Activated naive CD4-positive, alpha-beta T cell treated with anti-CD3 and anti-CD28 coated beads, Interleukin-2, amount 10 ng/mL, durations not matched to agents 7 days and 5 days (primary cell): ENCODE data around the gene ABCB11.

Source experiments
- CTCF ChIA-PET: fragments of 350-600 bp; sonication (Branson Sonifier 250); formaldehyde crosslinking; loops from one replicate; lab custom pipeline; 2021; ENCODE audit warnings: antibody characterized with exemption; lab: Charles Lee
- DNase-seq: peaks from one replicate; pipeline ENCODE4 v3.0.0-alpha.2; 2020
- H3K27ac Mint-ChIP-seq: one replicate; pipeline ENCODE4 v1.8.0; 2021; ENCODE audit warnings: mild to moderate bottlenecking, moderate library complexity, mixed read lengths
- H3K27me3 Mint-ChIP-seq: one replicate; pipeline ENCODE4 v1.8.0; 2021; ENCODE audit warnings: mild to moderate bottlenecking, mixed read lengths
- H3K36me3 Mint-ChIP-seq: one replicate; pipeline ENCODE4 v1.8.0; 2021; ENCODE audit warnings: mixed read lengths
- H3K4me1 Mint-ChIP-seq: one replicate; pipeline ENCODE4 v1.8.0; 2021; ENCODE audit warnings: mixed read lengths
- H3K4me3 Mint-ChIP-seq: one replicate; pipeline ENCODE4 v1.8.0; 2021; ENCODE audit warnings: mild to moderate bottlenecking, moderate library complexity, mixed read lengths
- H3K9me3 Mint-ChIP-seq: one replicate; pipeline ENCODE4 v1.8.0; 2021; ENCODE audit warnings: mixed read lengths

Gene ABCB11

GRCh38 chr2:169009865-169010579 is 21.1 kb downstream of the ABCB11 start:
- H3K9me3 Mint-ChIP-seq: no peaks in the 10 kb centered on the region
- CTCF ChIA-PET: interaction anchor here (0.9 kb wide), 1 partner anchor 12 kb away, joined by 3 read pairs; no protein-coding TSS in a partner anchor
- no peaks in the 10 kb centered on the region for H3K36me3 Mint-ChIP-seq
- peaks cover 11% of the 10 kb centered on the region for H3K4me1 Mint-ChIP-seq
- DNase-seq: no peak
- peaks cover under 1% of the 10 kb centered on the region for H3K27me3 Mint-ChIP-seq
- no peak overlapping the region for H3K4me3 Mint-ChIP-seq
- H3K27ac Mint-ChIP-seq: no peak overlapping the region

GRCh38 chr2:169007941-169008340 is 23.2 kb downstream of the ABCB11 start:
- H3K27me3 Mint-ChIP-seq: no peaks in the 10 kb centered on the region
- H3K9me3 Mint-ChIP-seq: no peaks in the 10 kb centered on the region
- CTCF ChIA-PET: no interaction called here
- DNase-seq: no peak
- H3K36me3 Mint-ChIP-seq: no peaks in the 10 kb centered on the region
- no peak overlapping the region for H3K4me3 Mint-ChIP-seq
- no peak overlapping the region for H3K27ac Mint-ChIP-seq
- peaks cover 11% of the 10 kb centered on the region for H3K4me1 Mint-ChIP-seq

GRCh38 chr2:169007356-169007755 is 23.8 kb downstream of the ABCB11 start:
- Mint-ChIP-seq H3K27me3 (no peaks in the 10 kb centered on the region), H3K4me3 (no peak overlapping the region), H3K4me1 (peaks cover 11% of the 10 kb centered on the region), H3K27ac (no peak overlapping the region), H3K36me3 (no peaks in the 10 kb centered on the region), H3K9me3 (no peaks in the 10 kb centered on the region)
- DNase-seq: no peak
- CTCF ChIA-PET: no interaction called here

- H3K9me3 Mint-ChIP-seq: no peaks in the 10 kb centered on the region
- H3K27me3 Mint-ChIP-seq: no peaks in the 10 kb centered on the region
- no peak overlapping the region for H3K27ac Mint-ChIP-seq
- CTCF ChIA-PET: no interaction called here
- no peak for DNase-seq
- no peaks in the 10 kb centered on the region for H3K36me3 Mint-ChIP-seq
- H3K4me3 Mint-ChIP-seq: no peak overlapping the region
- H3K4me1 Mint-ChIP-seq: peaks cover 11% of the 10 kb centered on the region
Measured at GRCh38 chr2:169006665-169007064, 24.5 kb downstream of the ABCB11 start.

GRCh38 chr2:169005994-169006393 is 25.1 kb downstream of the ABCB11 start:
- no peaks in the 10 kb centered on the region for H3K9me3 Mint-ChIP-seq
- H3K4me1 Mint-ChIP-seq: peaks cover 11% of the 10 kb centered on the region
- no peak for DNase-seq
- H3K27me3 Mint-ChIP-seq: no peaks in the 10 kb centered on the region
- H3K27ac Mint-ChIP-seq: no peak overlapping the region
- H3K4me3 Mint-ChIP-seq: no peak overlapping the region
- no peaks in the 10 kb centered on the region for H3K36me3 Mint-ChIP-seq
- CTCF ChIA-PET: no interaction called here

- Mint-ChIP-seq H3K4me1 (peaks cover 11% of the 10 kb centered on the region), H3K9me3 (no peaks in the 10 kb centered on the region), H3K27me3 (no peaks in the 10 kb centered on the region), H3K27ac (no peak overlapping the region), H3K4me3 (no peak overlapping the region), H3K36me3 (no peaks in the 10 kb centered on the region)
- DNase-seq: no peak
- CTCF ChIA-PET: interaction anchor here (1.3 kb wide), 1 partner anchor 44 kb away, joined by 3 read pairs; no protein-coding TSS in a partner anchor
Measured at GRCh38 chr2:169005080-169005598, 26.0 kb downstream of the ABCB11 start.

GRCh38 chr2:169002161-169002738 is 28.9 kb downstream of the ABCB11 start:
- DNase-seq: no peak
- Mint-ChIP-seq H3K9me3 (no peaks in the 10 kb centered on the region), H3K27me3 (no peaks in the 10 kb centered on the region), H3K27ac (no peak overlapping the region), H3K4me1 (peaks cover under 1% of the 10 kb centered on the region), H3K36me3 (no peaks in the 10 kb centered on the region), H3K4me3 (no peak overlapping the region)
- CTCF ChIA-PET: no interaction called here

GRCh38 chr2:169001116-169001815 is 29.9 kb downstream of the ABCB11 start:
- CTCF ChIA-PET: no interaction called here

GRCh38 chr2:168999668-169000213 is 31.4 kb downstream of the ABCB11 start:
- CTCF ChIA-PET: no interaction called here
- H3K27me3 Mint-ChIP-seq: no peaks in the 10 kb centered on the region
- H3K36me3 Mint-ChIP-seq: no peaks in the 10 kb centered on the region
- H3K9me3 Mint-ChIP-seq: no peaks in the 10 kb centered on the region
- H3K27ac Mint-ChIP-seq: no peak overlapping the region
- H3K4me3 Mint-ChIP-seq: no peak overlapping the region
- DNase-seq: no peak
- H3K4me1 Mint-ChIP-seq: no peaks in the 10 kb centered on the region

More at GRCh38 chr2:169001116-169001815, 29.9 kb downstream of the ABCB11 start:
- Mint-ChIP-seq H3K27me3 (no peaks in the 10 kb centered on the region), H3K4me1 (no peaks in the 10 kb centered on the region), H3K27ac (no peak overlapping the region), H3K9me3 (no peaks in the 10 kb centered on the region), H3K36me3 (no peaks in the 10 kb centered on the region), H3K4me3 (no peak overlapping the region)
- DNase-seq: no peak

GRCh38 chr2:168998609-168999211 is 32.4 kb downstream of the ABCB11 start:
- no peak overlapping the region for H3K4me3 Mint-ChIP-seq

GRCh38 chr2:168997794-168998193 is 33.3 kb downstream of the ABCB11 start:
- Mint-ChIP-seq H3K27ac (no peak overlapping the region), H3K4me1 (no peaks in the 10 kb centered on the region), H3K36me3 (no peaks in the 10 kb centered on the region), H3K27me3 (no peaks in the 10 kb centered on the region), H3K4me3 (no peak overlapping the region), H3K9me3 (no peaks in the 10 kb centered on the region)
- CTCF ChIA-PET: interaction anchor here (0.8 kb wide), 1 partner anchor 12 kb away, joined by 3 read pairs; no protein-coding TSS in a partner anchor
- DNase-seq: no peak

More at GRCh38 chr2:168998609-168999211, 32.4 kb downstream of the ABCB11 start:
- CTCF ChIA-PET: interaction anchor here (0.8 kb wide), 1 partner anchor 11 kb away, joined by 3 read pairs; no protein-coding TSS in a partner anchor
- no peaks in the 10 kb centered on the region for H3K9me3 Mint-ChIP-seq
- H3K36me3 Mint-ChIP-seq: no peaks in the 10 kb centered on the region
- no peaks in the 10 kb centered on the region for H3K4me1 Mint-ChIP-seq
- H3K27me3 Mint-ChIP-seq: no peaks in the 10 kb centered on the region
- DNase-seq: no peak
- no peak overlapping the region for H3K27ac Mint-ChIP-seq

GRCh38 chr2:168997118-168997521 is 34.0 kb downstream of the ABCB11 start:
- H3K27me3 Mint-ChIP-seq: no peaks in the 10 kb centered on the region

GRCh38 chr2:168995744-168996143 is 35.4 kb downstream of the ABCB11 start:
- DNase-seq: no peak
- no peaks in the 10 kb centered on the region for H3K4me1 Mint-ChIP-seq
- no peaks in the 10 kb centered on the region for H3K36me3 Mint-ChIP-seq
- no peak overlapping the region for H3K27ac Mint-ChIP-seq
- H3K9me3 Mint-ChIP-seq: no peaks in the 10 kb centered on the region
- H3K4me3 Mint-ChIP-seq: no peak overlapping the region
- CTCF ChIA-PET: no interaction called here
- no peaks in the 10 kb centered on the region for H3K27me3 Mint-ChIP-seq

More at GRCh38 chr2:168997118-168997521, 34.0 kb downstream of the ABCB11 start:
- Mint-ChIP-seq H3K4me1 (no peaks in the 10 kb centered on the region), H3K4me3 (no peak overlapping the region), H3K36me3 (no peaks in the 10 kb centered on the region), H3K27ac (no peak overlapping the region), H3K9me3 (no peaks in the 10 kb centered on the region)
- CTCF ChIA-PET: no interaction called here
- DNase-seq: no peak

- CTCF ChIA-PET: no interaction called here
- no peak overlapping the region for H3K27ac Mint-ChIP-seq
- no peak overlapping the region for H3K4me3 Mint-ChIP-seq
- DNase-seq: no peak
- no peaks in the 10 kb centered on the region for H3K27me3 Mint-ChIP-seq
- no peaks in the 10 kb centered on the region for H3K36me3 Mint-ChIP-seq
- no peaks in the 10 kb centered on the region for H3K4me1 Mint-ChIP-seq
- no peaks in the 10 kb centered on the region for H3K9me3 Mint-ChIP-seq
Measured at GRCh38 chr2:168993538-168993937, 37.6 kb downstream of the ABCB11 start.
